Measurements from ENCODE around the gene TRAPPC2B.

The TRAPPC2B gene

GRCh38 chr19:57342582-57342981, 20.8 kb upstream of the TRAPPC2B start:
- H3K27ac ChIP-seq = no peak overlapping the region
- H3K36me3 ChIP-seq = no peaks in the 10 kb centered on the region
- H3K27me3 ChIP-seq = peaks cover 29% of the 10 kb centered on the region
- no peak overlapping the region for H3K4me3 ChIP-seq (ENCODE audit: low read depth in 1 of 2, low read length in 1 of 2)
- TF ChIP-seq CTCF (IDR thresholded peaks at IDR 0.05) = no peak
- H3K9me3 ChIP-seq = no peaks in the 10 kb centered on the region
- no peaks in the 10 kb centered on the region for H3K4me1 ChIP-seq (ENCODE audit: control insufficient read depth in 1 of 2, insufficient read depth in 1 of 2, low read depth in 1 of 2, low read length in 1 of 2)

- Histone ChIP-seq H3K9me3 (no peaks in the 10 kb centered on the region), H3K36me3 (no peaks in the 10 kb centered on the region)
Measured at GRCh38 chr19:57348136-57348535, 15.2 kb upstream of the TRAPPC2B start.

GRCh38 chr19:57350877-57351805, 12.2 kb upstream of the TRAPPC2B start, which contains the start of gene ZNF304:
Gene ZNF304 (plus strand): TSS chr19:57351271. CDS start chr19:57351665, 394 bp downstream.
- peaks cover 12 to 17% of the 10 kb centered on the region in 2 experiments for H3K4me1 ChIP-seq (ENCODE audit: control insufficient read depth in 1 of 2, insufficient read depth in 1 of 2, low read depth in 1 of 2, low read length in 1 of 2)
- H3K27ac ChIP-seq = peak within 1 kb of the TSS; percentile 36
- H3K9me3 ChIP-seq = peaks cover 2% of the 10 kb centered on the region
- H3K36me3 ChIP-seq = peaks cover 13% of the 10 kb centered on the region
- H3K27me3 ChIP-seq = peaks cover 20% of the 10 kb centered on the region
- TF ChIP-seq CTCF (IDR thresholded peaks at IDR 0.05) = no peak
- H3K4me3 ChIP-seq (ENCODE audit: low read depth in 1 of 2, low read length in 1 of 2) = peak within 1 kb of the TSS; percentile 64 to 77

More at GRCh38 chr19:57348136-57348535, 15.2 kb upstream of the TRAPPC2B start:
- peaks cover 12 to 17% of the 10 kb centered on the region in 2 experiments for H3K4me1 ChIP-seq (ENCODE audit: control insufficient read depth in 1 of 2, insufficient read depth in 1 of 2, low read depth in 1 of 2, low read length in 1 of 2)
- no peak overlapping the region for H3K27ac ChIP-seq
- no peak for TF ChIP-seq CTCF (IDR thresholded peaks at IDR 0.05)
- no peak overlapping the region for H3K4me3 ChIP-seq (ENCODE audit: low read depth in 1 of 2, low read length in 1 of 2)
- peaks cover 36% of the 10 kb centered on the region for H3K27me3 ChIP-seq

- H3K27me3 ChIP-seq = peaks cover 13% of the 10 kb centered on the region
- peak overlapping the region; percentile 64 to 77 for H3K4me3 ChIP-seq (ENCODE audit: low read depth in 1 of 2, low read length in 1 of 2)
- no peak for TF ChIP-seq CTCF (IDR thresholded peaks at IDR 0.05)
- peaks cover 4% of the 10 kb centered on the region for H3K9me3 ChIP-seq
- H3K27ac ChIP-seq = no peak overlapping the region
- peaks cover 12 to 17% of the 10 kb centered on the region in 2 experiments for H3K4me1 ChIP-seq (ENCODE audit: control insufficient read depth in 1 of 2, insufficient read depth in 1 of 2, low read depth in 1 of 2, low read length in 1 of 2)
- H3K36me3 ChIP-seq = peaks cover 19% of the 10 kb centered on the region
Measured at GRCh38 chr19:57351867-57352266, 11.5 kb upstream of the TRAPPC2B start.

- no peaks in the 10 kb centered on the region for H3K27me3 ChIP-seq
- H3K36me3 ChIP-seq = peaks cover 19% of the 10 kb centered on the region
- no peak overlapping the region for H3K27ac ChIP-seq
- no peak for TF ChIP-seq CTCF (IDR thresholded peaks at IDR 0.05)
- H3K4me3 ChIP-seq (ENCODE audit: low read depth in 1 of 2, low read length in 1 of 2) = no peak overlapping the region
- H3K4me1 ChIP-seq (ENCODE audit: control insufficient read depth in 1 of 2, insufficient read depth in 1 of 2, low read depth in 1 of 2, low read length in 1 of 2) = peaks cover 12 to 14% of the 10 kb centered on the region in 2 experiments
- peaks cover 8% of the 10 kb centered on the region for H3K9me3 ChIP-seq
Measured at GRCh38 chr19:57355916-57356315, 7.4 kb upstream of the TRAPPC2B start.

All from neutrophil (primary cell).